ENCODE measurements around the gene FRG2C.
"Not testable (repeated sequence)": the region's sequence is repeated elsewhere in the genome, so short reads cannot be mapped to it uniquely, and the experiment has no call there.

The FRG2C gene

GRCh38 chr3:75664028-75664427, at the start of gene FRG2C:
TSS of gene FRG2C (plus strand) at chr3:75664328. CDS start at chr3:75664380, 52 bp downstream.
- DNase-seq: not testable (repeated sequence)

GRCh38 chr3:75618666-75619305, 45.3 kb upstream of the FRG2C start:
- DNase-seq: peak; percentile 2 to 71 (median 59)

- peak in 2 of 3 experiments; percentile 28 to 42 for DNase-seq
These were observed 44.6 kb upstream of the FRG2C start for GRCh38 chr3:75619481-75620031.

GRCh38 chr3:75621772-75622171, 42.4 kb upstream of the FRG2C start:
- not testable (repeated sequence) for DNase-seq

GRCh38 chr3:75623656-75624055, 40.5 kb upstream of the FRG2C start:
- not testable (repeated sequence) for DNase-seq

GRCh38 chr3:75630887-75631535, 33.1 kb upstream of the FRG2C start:
- not testable (repeated sequence) for DNase-seq

- no peak for DNase-seq
These were observed 32.6 kb upstream of the FRG2C start for GRCh38 chr3:75631541-75631940.

GRCh38 chr3:75638947-75639346, 25.2 kb upstream of the FRG2C start:
- not testable (repeated sequence) for DNase-seq

- not testable (repeated sequence) for DNase-seq
These were observed 23.0 kb upstream of the FRG2C start for GRCh38 chr3:75641107-75641517.

- DNase-seq: not testable (repeated sequence)
These were observed 20.9 kb upstream of the FRG2C start for GRCh38 chr3:75643031-75643800.

GRCh38 chr3:75645548-75645947, 18.6 kb upstream of the FRG2C start:
- DNase-seq: not testable (repeated sequence)

- DNase-seq: no peak
These were observed 13.9 kb upstream of the FRG2C start for GRCh38 chr3:75650191-75650590.

- not testable (repeated sequence) for DNase-seq
These were observed 8.8 kb upstream of the FRG2C start for GRCh38 chr3:75655101-75655904.

GRCh38 chr3:75655956-75656355, 8.2 kb upstream of the FRG2C start:
- not testable (repeated sequence) for DNase-seq

GRCh38 chr3:75658411-75659107, 5.6 kb upstream of the FRG2C start:
- DNase-seq: not testable (repeated sequence)

- DNase-seq: not testable (repeated sequence)
These were observed 5.1 kb upstream of the FRG2C start for GRCh38 chr3:75659108-75659433.

- not testable (repeated sequence) for DNase-seq
These were observed 1.5 kb downstream of the FRG2C start for GRCh38 chr3:75665626-75666025.

- DNase-seq: not testable (repeated sequence)
These were observed 3.9 kb downstream of the FRG2C start for GRCh38 chr3:75667757-75668701.

GRCh38 chr3:75668759-75669347, 4.7 kb downstream of the FRG2C start:
- not testable (repeated sequence) for DNase-seq
